IMR-90 (cell line): Measurements from ENCODE around the gene TTC9. TPM values are rescaled to one million over a fixed set of nuclear protein-coding genes. Genes with fewer than 3 reads are reported as not detected.

Experiments used
- ATAC-seq: fragments of 200-7000 bp; cut with Tn5 transposase; 2 replicates; pipeline ENCODE4 v1.9.1; 2020; ENCODE audit warnings: low read depth, mild to moderate bottlenecking, moderate library complexity
- BruUV-seq: library from RNA; stranded (reverse); fragments of 400-500 nt; replicated peaks from 2 replicates; lab custom pipeline; 2021; lab: Mats Ljungman, UMichigan
- CTCF ChIA-PET: fragments of 300-600 bp; formaldehyde crosslinking; extraction: SDS; loops from one replicate; lab custom pipeline; 2021; ENCODE audit warnings: antibody characterized with exemption; lab: Yijun Ruan, JAX
- POLR2A ChIA-PET: fragments of 300-600 bp; sonication (Branson Sonifier 250); formaldehyde crosslinking; loops from one replicate; lab custom pipeline; 2022; ENCODE audit warnings: antibody characterized with exemption; ENCODE audit not compliant: unreplicated experiment; lab: Charles Lee
- DNase-seq: peaks from one replicate; pipeline ENCODE4 v3.0.0; 2013
- H2AFZ ChIP-seq: replicated peaks from 2 replicates; pipeline ENCODE3; 2013; ENCODE audit warnings: low read length, mild to moderate bottlenecking; ENCODE audit not compliant: poor library complexity
- H2AK5ac ChIP-seq: 2 replicates; pipeline ENCODE4 v1.6.1; 2013; ENCODE audit warnings: low read depth, low read length, inconsistent platforms
- H2AK9ac ChIP-seq: replicated peaks from 2 replicates; pipeline ENCODE3; 2013; ENCODE audit warnings: mild to moderate bottlenecking, low read depth, low read length, moderate library complexity; ENCODE audit not compliant: poor library complexity
- H2BK120ac ChIP-seq: 2 replicates; pipeline ENCODE4 v1.6.1; 2013; ENCODE audit warnings: low read depth, low read length, inconsistent platforms
- H2BK15ac ChIP-seq: 3 replicates; pipeline ENCODE4 v1.6.1; 2013; ENCODE audit warnings: low read depth, low read length, inconsistent platforms
- H2BK20ac ChIP-seq: 2 replicates; pipeline ENCODE4 v1.6.1; 2013; ENCODE audit warnings: low read depth, mild to moderate bottlenecking, inconsistent platforms, low read length, moderate library complexity
- H2BK5ac ChIP-seq: 2 replicates; pipeline ENCODE4 v1.6.1; 2013; ENCODE audit warnings: mild to moderate bottlenecking, low read depth, low read length, inconsistent platforms; ENCODE audit not compliant: poor library complexity, severe bottlenecking
- H3K14ac ChIP-seq: replicated peaks from 2 replicates; pipeline ENCODE4 v1.6.1; 2013; ENCODE audit warnings: low read depth, low read length, inconsistent platforms
- H3K18ac ChIP-seq: 2 replicates; pipeline ENCODE4 v1.6.1; 2013; ENCODE audit warnings: low read depth, low read length, control low read depth
- H3K23ac ChIP-seq: 2 replicates; pipeline ENCODE4 v1.6.1; 2013; ENCODE audit warnings: low read depth, low read length, inconsistent platforms
- H3K27ac ChIP-seq: 2 replicates; pipeline ENCODE4 v1.5.1; 2013; ENCODE audit warnings: mild to moderate bottlenecking, control low read depth, low read length; ENCODE audit not compliant: insufficient read depth
- H3K27me3 ChIP-seq: 2 replicates; pipeline ENCODE4 v1.6.1; 2013; ENCODE audit warnings: low read length; ENCODE audit not compliant: control insufficient read depth, insufficient read depth
- H3K36me3 ChIP-seq: 2 replicates; pipeline ENCODE4 v1.6.1; 2013; ENCODE audit warnings: low read length, mixed read lengths; ENCODE audit not compliant: control insufficient read depth, insufficient read depth
- H3K4ac ChIP-seq: 2 replicates; pipeline ENCODE4 v1.6.1; 2013; ENCODE audit warnings: low read depth, low read length, inconsistent platforms
- H3K4me1 ChIP-seq: 2 replicates; pipeline ENCODE4 v1.6.1; 2013; ENCODE audit warnings: low read length, mixed read lengths; ENCODE audit not compliant: control insufficient read depth, insufficient read depth
- H3K4me2 ChIP-seq: 2 replicates; pipeline ENCODE4 v1.6.1; 2013; ENCODE audit warnings: low read depth, mild to moderate bottlenecking, control low read depth, low read length, moderate library complexity
- H3K4me3 ChIP-seq: 2 replicates; pipeline ENCODE4 v1.5.1; 2013; ENCODE audit warnings: low read depth, mild to moderate bottlenecking, control low read depth, low read length, moderate library complexity; ENCODE audit not compliant: insufficient read depth
- H3K56ac ChIP-seq: 2 replicates; pipeline ENCODE4 v1.6.1; 2013; ENCODE audit warnings: low read length, inconsistent platforms; ENCODE audit not compliant: insufficient read depth; ENCODE audit errors: extremely low read depth
- H3K79me1 ChIP-seq, 2 experiments: 2 replicates each; pipeline ENCODE4 v1.6.1; 2013; ENCODE audit warnings: low read length in 2 of 2, inconsistent platforms in 1 of 2, low read depth in 1 of 2
- H3K9ac ChIP-seq: 2 replicates; pipeline ENCODE4 v1.6.1; 2013; ENCODE audit warnings: low read depth, low read length, control low read depth
- H3K9me1 ChIP-seq: 2 replicates; pipeline ENCODE4 v1.6.1; 2013; ENCODE audit warnings: low read length, inconsistent platforms; ENCODE audit not compliant: insufficient read depth
- H3K9me3 ChIP-seq: 2 replicates; pipeline ENCODE4 v1.6.1; 2013; ENCODE audit warnings: low read length; ENCODE audit not compliant: control insufficient read depth, insufficient read depth
- H4K20me1 ChIP-seq: 2 replicates; pipeline ENCODE4 v1.6.1; 2013; ENCODE audit warnings: low read length, inconsistent platforms; ENCODE audit not compliant: insufficient read depth
- H4K5ac ChIP-seq: 2 replicates; pipeline ENCODE4 v1.6.1; 2013; ENCODE audit warnings: mild to moderate bottlenecking, low read depth, low read length, control low read depth
- H4K8ac ChIP-seq, 2 experiments: 2 replicates each; pipeline ENCODE4 v1.6.1; 2013; ENCODE audit warnings: low read depth in 2 of 2, low read length in 2 of 2, control low read depth in 1 of 2, inconsistent platforms in 1 of 2
- H4K91ac ChIP-seq: 2 replicates; pipeline ENCODE4 v1.6.1; 2013; ENCODE audit warnings: low read depth, low read length, inconsistent platforms; ENCODE audit not compliant: insufficient read depth
- BHLHE40 ChIP-seq: fragments of 150-350 bp; IDR thresholded peaks from 2 replicates; pipeline ENCODE4 v1.6.1; 2016; ENCODE audit warnings: mild to moderate bottlenecking, low read depth, low read length
- CEBPB ChIP-seq: IDR thresholded peaks from 2 replicates; pipeline ENCODE4 v1.6.1; 2012; ENCODE audit warnings: low read depth, low read length, improper control_type of control experiment
- CHD1 ChIP-seq: IDR thresholded peaks from 2 replicates; pipeline ENCODE4 v1.6.1; 2012; ENCODE audit warnings: low read depth, low read length, improper control_type of control experiment
- CTCF ChIP-seq: conservative IDR thresholded peaks from 2 replicates; pipeline ENCODE4 v1.5.1; 2012; ENCODE audit warnings: mild to moderate bottlenecking, low read depth, low read length, improper control_type of control experiment
- MAFK ChIP-seq: IDR thresholded peaks from 2 replicates; pipeline ENCODE4 v1.6.1; 2012; ENCODE audit warnings: low read depth, low read length, improper control_type of control experiment
- MAZ ChIP-seq: IDR thresholded peaks from 2 replicates; pipeline ENCODE4 v1.6.1; 2012; ENCODE audit warnings: low read depth, mild to moderate bottlenecking, low read length, improper control_type of control experiment, moderate library complexity, borderline replicate concordance
- MXI1 ChIP-seq: IDR thresholded peaks from 2 replicates; pipeline ENCODE4 v1.6.1; 2012; ENCODE audit warnings: low read depth, mild to moderate bottlenecking, low read length, moderate library complexity, borderline replicate concordance
- POLR2A ChIP-seq: IDR thresholded peaks from 2 replicates; pipeline ENCODE4 v1.6.1; 2012; ENCODE audit warnings: mild to moderate bottlenecking, low read depth, low read length
- RAD21 ChIP-seq: IDR thresholded peaks from 2 replicates; pipeline ENCODE4 v1.6.1; 2012; ENCODE audit warnings: low read length, improper control_type of control experiment
- RCOR1 ChIP-seq: IDR thresholded peaks from 2 replicates; pipeline ENCODE4 v1.6.1; 2012; ENCODE audit warnings: mild to moderate bottlenecking, low read length, improper control_type of control experiment; ENCODE audit not compliant: insufficient replicate concordance
- SMC3 ChIP-seq: fragments of 150-350 bp; IDR thresholded peaks from 2 replicates; pipeline ENCODE4 v1.6.1; 2016; ENCODE audit warnings: low read depth, mild to moderate bottlenecking, antibody characterized with exemption, low read length, moderate library complexity
- WGBS, 2 experiments: methylation state at CpG; one replicate each; pipeline versions ENCODE4 v1.1.5 to v1.1.7; 2013; ENCODE audit warnings: missing lambda C conversion rate in 2 of 2; ENCODE audit not compliant: insufficient read length in 1 of 2; ENCODE audit errors: extremely low coverage in 2 of 2; 5-methylcytosine and 5-hydroxymethylcytosine counted together
- dilution Hi-C: fragments of 300-500 bp; cut with HindIII; formaldehyde crosslinking; loops from one replicate; pipeline ENCODE4 v1.14.3; 2018; ENCODE audit warnings: low sequenced_read_pairs; ENCODE audit not compliant: unreplicated experiment
- in situ Hi-C: fragments of 300-500 bp; cut with MboI; formaldehyde crosslinking; loops from 3 replicates; pipeline ENCODE4 v1.14.3; 2019; ENCODE audit warnings: low sequenced_read_pairs, inconsistent platforms, mixed read lengths
- intact Hi-C: fragments of 100-400 bp; cut with micrococcal nuclease; formaldehyde crosslinking; loops from 2 replicates; pipeline ENCODE4 v1.10.0; 2022
- polyA plus RNA-seq, 3 experiments: library from polyadenylated mRNA; depleted of rRNA; stranded (reverse); fragments of >200 nt; gene quantifications; 2 replicates each; pipeline ENCODE4 v1.2.3, GENCODE V29; 2012; ENCODE audit warnings: low replicate concordance in 1 of 3
- total RNA-seq: library from RNA; depleted of rRNA; stranded (reverse); fragments of >200 nt; gene quantifications from 2 replicates; pipeline ENCODE4 v1.2.3, GENCODE V29; 2012

TTC9 gene
- total and polyA plus RNA-seq, 2 of the 4 experiments (the other 2 are of a cell fraction), result 0.02 TPM; not detected in 1

- Histone ChIP-seq H3K9me3 (no peaks in the 10 kb centered on the region), H2AFZ (no peak overlapping the region), H3K9ac (no peak overlapping the region), H3K56ac (no peak overlapping the region), H3K4me1 (no peaks in the 10 kb centered on the region; the same call in 1 of the 2 replicates), H2BK5ac (no peak overlapping the region), H3K23ac (no peak overlapping the region), H3K27ac (no peak overlapping the region), H2AK5ac (no peak overlapping the region), H4K8ac (no peak overlapping the region), H3K27me3 (peaks cover 49% of the 10 kb centered on the region), H3K4me3 (no peak overlapping the region), H3K4me2 (no peak overlapping the region), H3K36me3 (no peaks in the 10 kb centered on the region), H2BK120ac (no peak overlapping the region), H2BK20ac (no peak overlapping the region), H2AK9ac (no peak overlapping the region), H3K79me1 (no peaks in the 10 kb centered on the region), H2BK15ac (no peak overlapping the region), H4K20me1 (no peaks in the 10 kb centered on the region), H3K9me1 (peaks cover 3% of the 10 kb centered on the region; the same call in 1 of the 2 replicates), H3K4ac (no peak overlapping the region), H3K18ac (no peak overlapping the region), H4K5ac (no peak overlapping the region), H3K14ac (no peak overlapping the region), H4K91ac (no peak overlapping the region)
- ChIA-PET CTCF (no interaction called here), POLR2A (no interaction called here)
- no peak for DNase-seq
- ATAC-seq, result no peak
- dilution Hi-C loops (no loop called here), intact Hi-C loops (no loop called here), in situ Hi-C loops (no loop called here)
- 50% methylated on average over 2 of the region's 5 CpGs; no CpG with 5 or more reads in 1 of the 2 experiments for WGBS, 2 experiments
- BruUV-seq, result no TSS peak
- TF ChIP-seq RAD21, result no peak
- no peak for TF ChIP-seq MAFK
- no peak for TF ChIP-seq POLR2A
- TF ChIP-seq BHLHE40, result no peak
- no peak for TF ChIP-seq MXI1
- TF ChIP-seq CHD1, result no peak
- TF ChIP-seq SMC3, result no peak
- TF ChIP-seq MAZ, result no peak
- TF ChIP-seq CEBPB, result no peak
- TF ChIP-seq CTCF, result no peak
- no peak for TF ChIP-seq RCOR1
Measured at GRCh38 chr14:70643967-70644366, 2.3 kb downstream of the TTC9 start.
